Measurements from ENCODE around the gene TAS2R30. TPM values are rescaled to one million over a fixed set of nuclear protein-coding genes. Genes with fewer than 3 reads are reported as not detected.
"Not testable (repeated sequence)": the region's sequence is repeated elsewhere in the genome, so short reads cannot be mapped to it uniquely, and the experiment has no call there.

Gene TAS2R30
- total RNA-seq, 1 experiment from 2014 or later = 1.4 TPM

DNA sequence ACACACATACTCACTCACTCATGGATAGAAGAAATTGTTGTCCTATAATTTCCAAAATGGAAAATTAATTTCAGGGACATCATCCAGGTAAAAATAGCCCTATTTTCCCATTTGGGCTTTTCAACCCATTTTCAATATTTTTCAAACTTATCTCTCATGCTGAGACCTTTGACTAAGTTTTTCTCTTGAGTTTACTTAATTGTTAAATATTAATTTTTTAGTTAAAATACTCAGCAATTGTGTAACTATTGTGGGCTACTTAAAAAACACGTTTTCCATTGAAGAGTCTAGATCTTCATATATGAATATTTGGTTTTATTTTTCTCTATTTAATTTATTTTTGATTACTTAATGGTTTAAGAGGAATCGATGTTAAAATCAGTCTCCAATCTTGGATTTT lies 28.2 kb downstream of the TAS2R30 start (continued):
- TF ChIP-seq, protein P1, sequence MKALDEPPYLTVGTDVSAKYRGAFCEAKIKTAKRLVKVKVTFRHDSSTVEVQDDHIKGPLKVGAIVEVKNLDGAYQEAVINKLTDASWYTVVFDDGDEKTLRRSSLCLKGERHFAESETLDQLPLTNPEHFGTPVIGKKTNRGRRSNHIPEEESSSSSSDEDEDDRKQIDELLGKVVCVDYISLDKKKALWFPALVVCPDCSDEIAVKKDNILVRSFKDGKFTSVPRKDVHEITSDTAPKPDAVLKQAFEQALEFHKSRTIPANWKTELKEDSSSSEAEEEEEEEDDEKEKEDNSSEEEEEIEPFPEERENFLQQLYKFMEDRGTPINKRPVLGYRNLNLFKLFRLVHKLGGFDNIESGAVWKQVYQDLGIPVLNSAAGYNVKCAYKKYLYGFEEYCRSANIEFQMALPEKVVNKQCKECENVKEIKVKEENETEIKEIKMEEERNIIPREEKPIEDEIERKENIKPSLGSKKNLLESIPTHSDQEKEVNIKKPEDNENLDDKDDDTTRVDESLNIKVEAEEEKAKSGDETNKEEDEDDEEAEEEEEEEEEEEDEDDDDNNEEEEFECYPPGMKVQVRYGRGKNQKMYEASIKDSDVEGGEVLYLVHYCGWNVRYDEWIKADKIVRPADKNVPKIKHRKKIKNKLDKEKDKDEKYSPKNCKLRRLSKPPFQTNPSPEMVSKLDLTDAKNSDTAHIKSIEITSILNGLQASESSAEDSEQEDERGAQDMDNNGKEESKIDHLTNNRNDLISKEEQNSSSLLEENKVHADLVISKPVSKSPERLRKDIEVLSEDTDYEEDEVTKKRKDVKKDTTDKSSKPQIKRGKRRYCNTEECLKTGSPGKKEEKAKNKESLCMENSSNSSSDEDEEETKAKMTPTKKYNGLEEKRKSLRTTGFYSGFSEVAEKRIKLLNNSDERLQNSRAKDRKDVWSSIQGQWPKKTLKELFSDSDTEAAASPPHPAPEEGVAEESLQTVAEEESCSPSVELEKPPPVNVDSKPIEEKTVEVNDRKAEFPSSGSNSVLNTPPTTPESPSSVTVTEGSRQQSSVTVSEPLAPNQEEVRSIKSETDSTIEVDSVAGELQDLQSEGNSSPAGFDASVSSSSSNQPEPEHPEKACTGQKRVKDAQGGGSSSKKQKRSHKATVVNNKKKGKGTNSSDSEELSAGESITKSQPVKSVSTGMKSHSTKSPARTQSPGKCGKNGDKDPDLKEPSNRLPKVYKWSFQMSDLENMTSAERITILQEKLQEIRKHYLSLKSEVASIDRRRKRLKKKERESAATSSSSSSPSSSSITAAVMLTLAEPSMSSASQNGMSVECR (CRISPR knock-in tag; IDR thresholded peaks at IDR 0.05; ENCODE audit: borderline replicate concordance) = no peak
- no peak for TF ChIP-seq TEAD1 (CRISPR knock-in tag; IDR thresholded peaks at IDR 0.05)
- TF ChIP-seq ZNF396 (CRISPR knock-in tag; IDR thresholded peaks at IDR 0.05; ENCODE audit: borderline replicate concordance) = no peak

DNA sequence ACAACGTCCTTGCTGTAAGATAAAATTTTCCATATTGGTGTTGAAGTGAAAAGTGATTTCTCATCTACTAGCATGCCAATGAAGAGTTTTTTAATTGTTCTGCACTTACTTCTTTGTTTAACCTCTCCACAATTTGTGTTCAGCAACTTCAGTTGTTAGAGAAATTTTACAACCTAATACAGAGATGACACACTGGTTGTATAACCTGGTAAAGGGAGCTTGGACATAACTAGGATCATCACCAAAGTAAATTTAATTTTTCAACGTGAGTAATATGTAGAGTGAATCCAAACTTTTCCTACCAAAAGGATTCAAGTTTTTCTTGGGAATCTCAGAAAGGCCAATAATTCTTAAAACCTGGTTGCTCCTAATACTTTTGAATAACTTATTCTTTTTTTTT lies 28.9 kb downstream of the TAS2R30 start:
- POLR2A ChIA-PET = no interaction called here
- Mint-ChIP-seq H3K36me3 (peaks cover 49% of the 10 kb centered on the region), H3K4me3 (no peak overlapping the region), H3K9me3 (peaks cover 23% of the 10 kb centered on the region), H3K27me3 (ENCODE audit: low read depth) (no peaks in the 10 kb centered on the region), H3K4me1 (peaks cover 8% of the 10 kb centered on the region; the same call in 1 of the 2 replicates), H3K27ac (no peak overlapping the region)
- DNase-seq (ENCODE audit: low spot score) (no peak), ATAC-seq (no peak)
- no peak for TF ChIP-seq CREM (CRISPR knock-in tag; IDR thresholded peaks at IDR 0.05)
- CTCF ChIA-PET = interaction anchor here (0.7 kb wide), 1 partner anchor 35 kb away, joined by 3 read pairs; no protein-coding TSS in a partner anchor

DNA sequence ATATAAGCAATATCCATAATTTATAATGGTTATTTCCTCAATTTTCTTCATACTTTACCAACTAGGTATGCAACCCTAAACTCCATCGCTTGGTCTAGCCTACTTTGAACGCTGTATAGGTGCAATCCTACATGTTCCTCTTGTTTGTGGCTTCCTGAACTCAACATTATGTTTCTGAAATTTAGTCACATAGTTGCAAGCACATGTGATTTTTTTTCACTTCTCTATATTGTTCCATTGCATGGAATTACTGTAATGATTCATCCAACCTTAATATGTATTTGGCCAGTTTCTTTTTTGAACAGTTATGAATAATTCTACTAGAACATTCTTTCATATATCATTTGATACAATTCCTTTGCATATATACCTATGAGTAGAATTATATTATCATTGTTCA lies 39.5 kb downstream of the TAS2R30 start:
- H3K9me3 Mint-ChIP-seq = peaks cover 20% of the 10 kb centered on the region
- H3K27ac Mint-ChIP-seq; H3K4me1 Mint-ChIP-seq; DNase-seq (ENCODE audit: low spot score); ATAC-seq; CTCF ChIA-PET; H3K4me3 Mint-ChIP-seq; H3K27me3 Mint-ChIP-seq (ENCODE audit: low read depth); POLR2A ChIA-PET: not testable (repeated sequence)
- H3K36me3 Mint-ChIP-seq = peaks cover 15% of the 10 kb centered on the region

DNA sequence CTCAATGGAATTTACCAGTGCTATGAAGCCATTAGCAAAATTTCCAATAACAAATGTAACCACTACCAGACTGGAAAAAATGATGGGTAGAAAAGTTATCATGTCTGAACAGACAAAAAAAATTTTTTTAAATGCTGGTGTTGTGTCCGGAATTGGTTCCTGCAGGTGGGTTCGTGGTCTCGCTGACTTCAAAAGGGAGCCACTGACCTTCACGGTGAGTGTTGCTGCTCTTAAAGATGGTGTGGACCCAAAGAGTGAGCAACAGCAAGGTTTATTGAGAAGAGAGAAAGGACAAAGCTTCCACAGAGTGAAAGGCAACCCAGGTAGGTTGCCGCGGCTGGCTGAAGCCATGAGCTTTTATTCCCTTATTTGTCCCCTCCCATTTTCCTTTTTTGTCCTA lies 42.3 kb downstream of the TAS2R30 start, which contains the start of gene TAS2R43:
TSS of gene TAS2R43 (minus strand) at position 186 of the 400 bp plus-strand sequence. CDS start at position 102, 84 bp downstream.
- Mint-ChIP-seq H3K9me3 (peaks cover 4% of the 10 kb centered on the region; the same call in 1 of the 2 replicates), H3K27me3 (ENCODE audit: low read depth) (no peaks in the 10 kb centered on the region), H3K27ac (no peak within 1 kb of the TSS), H3K4me3 (no peak within 1 kb of the TSS), H3K36me3 (no peaks in the 10 kb centered on the region; the same call in 1 of the 2 replicates), H3K4me1 (no peaks in the 10 kb centered on the region)
- ChIA-PET POLR2A (no interaction called here), CTCF (no interaction called here)
- no peak for DNase-seq (ENCODE audit: low spot score)
- ATAC-seq = no peak
- TF ChIP-seq ETV6 (CRISPR knock-in tag; IDR thresholded peaks at IDR 0.05) (no peak), MYBL2 (CRISPR knock-in tag; IDR thresholded peaks at IDR 0.05) (no peak), FOXJ3 (CRISPR knock-in tag; IDR thresholded peaks at IDR 0.05; ENCODE audit: borderline replicate concordance) (no peak), ZNF219 (CRISPR knock-in tag; IDR thresholded peaks at IDR 0.05; ENCODE audit: borderline replicate concordance) (no peak), ELF4 (CRISPR knock-in tag; IDR thresholded peaks at IDR 0.05; ENCODE audit: low read depth) (no peak), ZNF317 (CRISPR knock-in tag; IDR thresholded peaks at IDR 0.05; ENCODE audit: borderline replicate concordance, low read depth) (no peak), SMAD4 (CRISPR knock-in tag; IDR thresholded peaks at IDR 0.05) (no peak), TEAD1 (CRISPR knock-in tag; IDR thresholded peaks at IDR 0.05) (no peak), IRF2 (CRISPR knock-in tag; IDR thresholded peaks at IDR 0.05; ENCODE audit: borderline replicate concordance, low read depth) (no peak), ZNF423 (CRISPR knock-in tag; IDR thresholded peaks at IDR 0.05) (no peak), ZNF232 (CRISPR knock-in tag; IDR thresholded peaks at IDR 0.05) (no peak), GRHL2 (CRISPR knock-in tag; IDR thresholded peaks at IDR 0.05; ENCODE audit: insufficient replicate concordance, severe bottlenecking) (no peak)
- TF ChIP-seq, protein P2, sequence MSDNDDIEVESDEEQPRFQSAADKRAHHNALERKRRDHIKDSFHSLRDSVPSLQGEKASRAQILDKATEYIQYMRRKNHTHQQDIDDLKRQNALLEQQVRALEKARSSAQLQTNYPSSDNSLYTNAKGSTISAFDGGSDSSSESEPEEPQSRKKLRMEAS (CRISPR knock-in tag; IDR thresholded peaks at IDR 0.05) = no peak
- TF ChIP-seq, protein P3, sequence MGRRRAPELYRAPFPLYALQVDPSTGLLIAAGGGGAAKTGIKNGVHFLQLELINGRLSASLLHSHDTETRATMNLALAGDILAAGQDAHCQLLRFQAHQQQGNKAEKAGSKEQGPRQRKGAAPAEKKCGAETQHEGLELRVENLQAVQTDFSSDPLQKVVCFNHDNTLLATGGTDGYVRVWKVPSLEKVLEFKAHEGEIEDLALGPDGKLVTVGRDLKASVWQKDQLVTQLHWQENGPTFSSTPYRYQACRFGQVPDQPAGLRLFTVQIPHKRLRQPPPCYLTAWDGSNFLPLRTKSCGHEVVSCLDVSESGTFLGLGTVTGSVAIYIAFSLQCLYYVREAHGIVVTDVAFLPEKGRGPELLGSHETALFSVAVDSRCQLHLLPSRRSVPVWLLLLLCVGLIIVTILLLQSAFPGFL (CRISPR knock-in tag; IDR thresholded peaks at IDR 0.05; ENCODE audit: borderline replicate concordance) = no peak
- TF ChIP-seq, protein P4, sequence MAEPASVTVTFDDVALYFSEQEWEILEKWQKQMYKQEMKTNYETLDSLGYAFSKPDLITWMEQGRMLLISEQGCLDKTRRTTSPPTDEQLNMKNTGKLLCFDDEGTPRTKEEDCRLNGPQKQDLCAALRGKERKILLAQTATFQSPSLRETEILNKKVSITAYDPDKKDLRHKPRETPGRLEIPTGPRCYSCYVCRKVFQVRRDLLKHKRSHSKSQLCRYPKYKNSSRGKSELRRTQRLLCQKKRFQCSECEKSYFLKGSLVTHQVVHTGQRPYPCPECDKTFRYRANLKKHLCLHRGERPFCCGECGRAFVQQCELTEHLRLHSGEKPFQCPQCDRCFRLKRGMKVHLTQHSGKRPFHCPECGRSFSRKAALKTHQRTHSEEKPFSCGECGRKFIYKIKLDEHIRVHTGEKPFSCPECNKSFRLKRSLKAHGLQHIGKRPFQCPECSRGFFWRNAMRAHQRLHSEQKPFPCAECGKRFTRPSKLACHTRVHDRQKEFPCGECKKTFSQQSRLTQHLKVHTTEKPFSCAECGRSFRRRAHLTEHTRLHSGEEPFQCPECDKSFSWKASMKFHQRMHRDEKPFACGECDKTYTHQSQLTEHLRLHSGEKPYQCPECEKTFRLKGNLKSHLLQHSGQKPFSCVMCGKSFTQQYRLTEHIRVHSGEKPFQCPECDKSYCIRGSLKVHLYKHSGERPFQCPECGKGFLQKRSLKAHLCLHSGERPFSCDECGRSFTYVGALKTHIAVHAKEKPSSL (CRISPR knock-in tag; conservative IDR thresholded peaks at IDR 0.05) = no peak
- TF ChIP-seq, protein P5, sequence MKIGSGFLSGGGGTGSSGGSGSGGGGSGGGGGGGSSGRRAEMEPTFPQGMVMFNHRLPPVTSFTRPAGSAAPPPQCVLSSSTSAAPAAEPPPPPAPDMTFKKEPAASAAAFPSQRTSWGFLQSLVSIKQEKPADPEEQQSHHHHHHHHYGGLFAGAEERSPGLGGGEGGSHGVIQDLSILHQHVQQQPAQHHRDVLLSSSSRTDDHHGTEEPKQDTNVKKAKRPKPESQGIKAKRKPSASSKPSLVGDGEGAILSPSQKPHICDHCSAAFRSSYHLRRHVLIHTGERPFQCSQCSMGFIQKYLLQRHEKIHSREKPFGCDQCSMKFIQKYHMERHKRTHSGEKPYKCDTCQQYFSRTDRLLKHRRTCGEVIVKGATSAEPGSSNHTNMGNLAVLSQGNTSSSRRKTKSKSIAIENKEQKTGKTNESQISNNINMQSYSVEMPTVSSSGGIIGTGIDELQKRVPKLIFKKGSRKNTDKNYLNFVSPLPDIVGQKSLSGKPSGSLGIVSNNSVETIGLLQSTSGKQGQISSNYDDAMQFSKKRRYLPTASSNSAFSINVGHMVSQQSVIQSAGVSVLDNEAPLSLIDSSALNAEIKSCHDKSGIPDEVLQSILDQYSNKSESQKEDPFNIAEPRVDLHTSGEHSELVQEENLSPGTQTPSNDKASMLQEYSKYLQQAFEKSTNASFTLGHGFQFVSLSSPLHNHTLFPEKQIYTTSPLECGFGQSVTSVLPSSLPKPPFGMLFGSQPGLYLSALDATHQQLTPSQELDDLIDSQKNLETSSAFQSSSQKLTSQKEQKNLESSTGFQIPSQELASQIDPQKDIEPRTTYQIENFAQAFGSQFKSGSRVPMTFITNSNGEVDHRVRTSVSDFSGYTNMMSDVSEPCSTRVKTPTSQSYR (CRISPR knock-in tag; IDR thresholded peaks at IDR 0.05) = no peak
